HG03565 (cell line): ENCODE measurements around the gene TNK2.

Source experiments
- ATAC-seq: cut with Tn5 transposase; IDR thresholded peaks from one replicate; pipeline ENCODE4 v1.9.1; 2021; ENCODE audit warnings: mild to moderate bottlenecking, moderate library complexity; ENCODE audit not compliant: unreplicated experiment

TNK2 gene

DNA sequence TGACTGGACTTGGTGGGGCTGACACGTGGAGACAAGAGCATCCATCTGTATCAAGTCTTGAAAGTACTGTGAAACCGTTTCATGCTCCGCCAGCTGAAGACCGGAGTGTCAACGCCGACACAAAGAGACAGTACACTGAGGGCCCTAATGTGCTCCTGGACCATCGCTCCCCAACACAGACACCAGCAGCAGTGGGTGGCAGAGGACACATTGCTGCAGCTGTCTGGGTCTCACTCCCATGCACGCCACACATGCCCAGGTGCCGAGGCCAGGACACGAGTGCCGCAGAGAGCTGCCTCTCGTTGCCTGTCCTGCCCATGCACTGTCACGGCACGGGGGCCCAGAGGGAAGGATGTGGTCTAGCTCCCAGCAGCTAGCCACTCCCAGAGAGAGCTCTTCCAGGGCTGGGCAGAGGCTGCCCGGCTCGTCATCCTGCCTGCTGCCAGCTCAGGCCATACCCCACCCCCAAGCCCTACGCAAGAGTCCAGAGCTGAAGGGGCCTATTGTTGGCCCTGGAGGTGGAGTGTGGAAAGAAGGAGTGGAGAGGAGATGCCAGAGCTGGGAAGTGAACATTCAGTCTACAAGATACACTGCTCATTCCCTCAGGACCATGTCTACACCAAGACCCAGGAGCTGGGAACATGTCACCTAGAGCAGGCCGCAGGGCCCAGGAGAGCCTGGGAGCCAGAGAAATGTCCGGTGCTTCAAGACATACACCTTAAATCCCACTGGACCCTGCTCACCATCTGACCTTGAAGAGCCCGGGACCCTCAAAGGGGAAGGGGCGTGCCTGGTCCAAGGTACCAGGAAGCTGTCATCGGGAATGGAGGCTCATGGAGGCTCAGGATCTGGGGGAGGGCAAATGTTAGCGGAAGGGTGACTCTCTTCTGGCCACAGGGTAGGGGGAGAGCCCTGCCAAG lies 7.7 kb downstream of the TNK2 start:
- peak; percentile 40 for ATAC-seq

DNA sequence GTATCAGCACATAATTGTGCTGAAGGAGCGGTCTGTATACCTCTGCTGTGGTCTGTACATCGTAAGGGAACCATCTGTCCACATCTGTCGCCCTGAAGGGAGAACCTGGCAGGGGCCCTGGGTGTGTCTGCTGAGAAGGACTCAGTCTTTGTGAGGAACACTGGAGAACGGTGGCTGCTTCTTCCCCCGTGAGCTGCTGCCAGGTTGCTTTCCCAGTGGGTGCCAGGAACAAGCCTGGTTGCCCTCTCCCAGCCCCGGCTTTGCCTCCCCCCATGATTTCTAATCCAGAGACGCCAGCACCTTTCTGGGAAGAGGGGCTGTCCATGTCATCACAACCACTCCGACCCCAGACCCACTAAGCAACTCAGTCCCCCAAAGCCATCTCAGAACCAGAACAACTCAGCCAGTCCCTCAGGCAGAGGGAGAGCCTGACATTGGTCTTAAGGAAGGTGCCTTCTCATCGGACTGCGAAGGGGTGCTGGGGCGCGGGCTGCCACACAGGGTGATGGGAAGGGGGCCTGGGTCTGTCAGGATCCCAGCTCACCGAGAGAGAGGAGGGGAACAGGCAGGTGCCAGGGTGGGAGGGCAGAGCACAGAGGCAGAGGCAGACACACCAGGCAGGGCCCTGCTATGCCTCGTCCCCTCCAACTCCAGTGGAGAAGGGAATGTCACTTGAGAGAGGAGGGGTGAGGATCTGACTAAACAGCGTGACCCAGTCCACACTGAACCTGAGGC lies 8.5 kb downstream of the TNK2 start:
- ATAC-seq = no peak

DNA sequence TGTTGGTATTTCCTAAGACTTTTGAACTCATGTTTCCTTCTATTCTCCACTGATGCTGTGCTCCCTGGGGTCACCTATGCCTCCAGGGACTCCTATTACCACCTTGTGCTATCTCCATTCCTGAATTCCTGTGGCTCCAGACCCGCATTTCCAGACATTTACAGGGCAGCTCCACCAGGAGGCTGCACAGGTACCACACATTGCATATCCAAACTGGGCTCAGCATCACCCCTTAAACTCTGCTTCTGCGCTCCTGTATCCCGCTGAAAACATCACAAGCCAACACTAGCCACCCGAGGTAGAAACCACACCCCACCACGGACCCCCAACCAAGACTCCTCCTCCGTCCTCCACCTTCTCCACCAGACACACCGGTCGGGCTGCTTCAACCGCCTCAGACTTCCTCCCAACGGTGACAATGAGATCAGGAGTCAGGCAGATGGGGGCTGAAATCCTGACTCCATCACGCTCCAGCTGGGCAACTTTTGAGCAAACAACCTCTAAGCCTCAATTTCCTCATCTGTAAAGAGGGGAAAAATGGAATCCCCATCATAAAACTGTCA lies 10.4 kb downstream of the TNK2 start:
- ATAC-seq = no peak

DNA sequence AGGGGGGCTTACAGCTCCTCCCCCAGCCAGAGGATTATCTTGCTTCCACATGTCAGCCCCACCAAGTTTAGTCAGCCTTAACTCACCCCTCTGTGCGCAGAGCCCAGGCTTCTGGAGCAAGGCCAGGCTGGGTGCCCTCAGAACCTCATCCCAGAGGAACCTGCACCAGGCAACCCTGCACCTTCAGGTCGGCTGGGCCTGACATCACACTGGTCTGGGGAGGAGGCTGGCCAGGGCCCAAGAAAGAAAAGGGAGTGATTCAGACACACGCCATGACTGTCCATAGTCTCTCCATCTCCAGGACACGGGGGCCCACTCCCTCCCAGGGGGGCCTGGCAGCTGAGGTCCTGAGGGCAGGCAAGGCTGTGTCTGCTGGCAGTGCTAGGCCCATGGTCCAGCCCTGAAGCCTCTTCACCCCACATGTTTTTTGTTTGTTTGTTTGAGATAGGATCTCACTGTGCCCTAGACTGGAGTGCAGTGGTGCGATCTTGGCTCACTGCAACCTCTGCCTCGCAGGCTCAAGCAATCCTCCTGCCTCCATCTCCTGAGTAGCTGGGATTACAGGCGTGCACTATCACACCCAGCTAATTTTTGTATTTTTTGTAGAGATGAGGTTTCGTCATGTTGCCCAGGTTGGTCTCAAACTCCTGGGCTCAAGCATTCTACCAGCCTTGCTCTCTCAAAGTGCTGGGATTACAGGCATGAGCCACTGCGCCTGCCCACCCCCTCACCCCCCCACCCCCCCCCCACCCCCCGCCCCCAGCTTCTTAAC lies 11.1 kb downstream of the TNK2 start:
- ATAC-seq = no peak

DNA sequence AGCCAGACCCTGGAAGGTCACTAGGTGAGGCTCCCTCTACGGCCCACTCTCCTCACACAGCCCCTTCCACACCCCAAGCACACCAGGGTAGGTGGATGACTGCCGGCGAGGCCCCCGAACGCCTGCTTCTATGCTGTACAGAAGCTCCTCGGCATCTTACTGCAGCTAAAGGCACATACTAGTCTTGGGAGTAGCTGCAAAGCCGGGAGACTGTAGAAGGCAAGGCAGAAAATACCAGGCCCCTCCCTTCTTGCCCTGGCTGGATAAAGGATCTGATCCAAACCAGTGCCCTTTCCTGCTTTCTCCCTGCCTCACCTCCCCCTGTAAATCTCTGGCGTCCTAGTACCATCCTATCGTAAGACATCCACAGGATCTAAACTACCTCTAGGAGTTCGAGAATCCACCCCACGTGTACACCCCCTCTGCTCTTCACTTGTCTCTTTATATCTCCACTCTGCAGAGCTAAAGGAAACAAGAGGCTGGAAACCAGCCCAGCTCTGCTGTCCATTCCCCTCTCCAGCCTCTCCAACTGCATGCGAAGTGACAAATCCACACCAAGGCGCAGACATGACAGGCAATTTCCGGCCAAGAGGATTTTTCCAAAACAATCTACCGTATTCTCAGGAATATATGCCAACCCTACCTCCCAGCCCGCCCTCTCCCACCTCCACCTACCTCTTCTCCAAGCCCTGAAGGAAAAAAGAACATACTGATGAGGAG lies 11.8 kb downstream of the TNK2 start:
- no peak for ATAC-seq

DNA sequence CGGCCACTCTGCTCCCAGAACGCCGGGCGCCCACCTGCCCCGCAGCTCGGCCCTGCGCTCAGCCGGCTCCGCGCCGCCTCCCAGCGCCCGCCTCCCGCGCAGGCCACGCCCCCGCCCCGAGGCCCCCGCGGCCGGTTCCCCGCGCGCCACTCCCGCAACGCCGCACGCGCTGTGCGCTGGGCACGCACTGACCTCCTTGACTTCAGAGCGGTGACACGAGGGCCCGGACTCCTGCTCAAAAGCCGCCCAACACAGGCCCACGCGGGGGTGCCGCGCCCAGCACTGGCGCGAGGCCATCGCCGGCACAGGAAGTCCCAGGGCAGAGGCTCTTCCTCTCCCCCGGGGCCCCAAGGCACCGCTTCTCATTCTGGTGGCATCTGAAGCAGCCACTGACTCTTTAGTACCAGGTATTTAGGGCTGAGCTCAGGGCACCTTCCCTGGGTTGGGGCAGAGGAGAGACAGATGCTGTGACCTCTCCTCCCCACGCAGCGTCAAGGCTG lies 12.4 kb downstream of the TNK2 start:
- ATAC-seq = peak; percentile 27

DNA sequence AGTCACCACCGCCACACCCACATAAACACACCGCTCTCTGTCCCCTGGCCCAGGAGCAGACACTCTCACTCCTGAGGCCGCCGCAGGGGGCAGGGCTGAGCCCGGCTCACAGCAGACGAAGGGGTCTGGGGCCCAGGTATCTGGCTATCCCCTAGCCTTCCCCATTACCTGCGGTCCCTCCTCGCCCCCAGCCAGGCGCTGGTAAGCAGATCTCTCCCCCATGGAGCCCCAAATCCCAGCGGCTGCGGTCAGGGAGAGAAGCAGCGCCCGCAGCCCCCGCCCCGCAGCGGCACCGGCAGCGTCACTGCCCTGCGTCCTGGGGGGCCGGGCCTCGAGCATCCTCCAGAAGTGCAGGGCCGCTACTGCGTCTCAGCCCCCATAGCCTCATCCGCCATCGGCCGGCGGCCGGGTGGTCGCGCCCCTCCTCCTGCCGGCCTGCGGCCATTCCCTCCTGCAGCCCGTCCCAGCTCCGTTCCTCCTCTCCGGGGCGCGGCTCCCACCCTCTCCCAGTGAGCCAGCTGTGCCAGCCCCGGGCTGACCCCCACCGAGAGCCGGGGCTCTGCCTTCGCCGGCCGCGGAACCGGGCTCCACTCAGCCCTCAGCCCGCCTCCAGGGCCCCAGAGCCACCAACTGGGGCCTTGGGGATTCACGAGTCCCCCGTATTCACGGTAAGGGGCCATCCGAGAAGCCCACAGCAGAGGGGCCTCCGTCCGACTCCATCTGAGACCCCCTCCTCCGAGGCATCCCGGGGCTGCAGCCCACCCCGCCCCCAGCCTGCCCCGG lies 13.1 kb downstream of the TNK2 start:
- ATAC-seq = peak; percentile 49

DNA sequence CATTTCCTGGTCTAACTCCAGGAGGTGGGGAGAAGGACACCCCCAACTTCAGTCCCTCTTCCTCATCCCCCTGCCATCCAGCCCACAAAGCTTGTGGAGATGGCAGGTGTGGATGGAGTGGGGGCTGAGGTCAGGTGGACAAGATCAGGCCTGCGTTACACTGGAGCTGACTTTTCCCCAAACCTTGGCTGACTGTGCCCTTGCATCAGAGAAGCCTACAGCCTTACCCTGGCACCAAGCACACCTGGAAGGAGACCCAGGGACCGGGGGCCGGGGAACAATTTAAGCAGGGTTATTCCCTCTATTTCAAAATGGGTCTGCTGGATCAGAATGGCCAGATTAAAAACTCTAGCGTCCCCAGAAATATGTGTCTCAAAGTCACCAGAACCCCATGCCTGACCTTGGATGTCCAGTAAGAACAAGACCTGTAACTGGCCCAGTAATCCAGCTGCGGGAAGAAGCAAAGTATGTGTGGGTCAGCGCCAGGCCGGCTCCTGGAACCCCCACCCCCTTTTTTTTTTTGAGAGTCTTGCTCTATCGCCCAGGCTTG lies 14.4 kb downstream of the TNK2 start:
- ATAC-seq = no peak

DNA sequence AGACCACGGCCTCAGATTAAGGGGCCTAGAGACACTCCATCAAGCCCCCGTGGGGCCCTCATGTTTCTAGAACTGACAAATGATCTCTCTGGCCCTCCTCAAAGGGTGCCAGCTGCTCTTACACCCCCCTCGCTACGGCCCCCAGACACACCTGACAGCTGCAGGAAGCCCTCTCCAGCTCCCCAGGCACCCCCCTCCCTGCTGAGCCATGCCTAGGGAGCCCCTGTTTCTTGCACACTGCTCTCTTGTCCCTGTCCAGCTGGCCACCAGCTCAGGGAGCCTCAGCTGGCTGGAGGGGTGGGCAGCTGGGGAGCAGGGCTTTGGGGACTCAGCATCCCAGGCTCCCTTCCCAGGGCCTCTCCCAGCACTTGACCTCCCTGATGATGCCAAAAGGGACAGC lies 14.8 kb downstream of the TNK2 start:
- ATAC-seq = no peak

DNA sequence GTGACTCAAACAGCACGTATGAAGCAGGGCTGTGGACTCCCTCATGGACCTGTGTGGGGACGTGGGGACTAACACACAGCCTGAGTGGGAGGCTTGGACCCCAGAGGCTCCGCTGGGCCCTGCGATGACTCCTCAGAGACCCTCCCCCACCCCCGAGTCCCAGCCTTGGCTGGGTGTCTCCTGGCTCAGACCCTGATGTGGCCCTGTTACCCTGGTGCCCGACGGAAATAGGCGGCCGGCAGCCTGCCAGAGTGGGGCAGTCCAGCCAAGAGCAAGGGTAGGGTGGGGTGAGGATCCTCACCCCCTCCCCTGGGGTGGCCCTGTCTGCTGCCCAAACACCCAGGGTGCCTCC lies 15.3 kb downstream of the TNK2 start:
- ATAC-seq = no peak

DNA sequence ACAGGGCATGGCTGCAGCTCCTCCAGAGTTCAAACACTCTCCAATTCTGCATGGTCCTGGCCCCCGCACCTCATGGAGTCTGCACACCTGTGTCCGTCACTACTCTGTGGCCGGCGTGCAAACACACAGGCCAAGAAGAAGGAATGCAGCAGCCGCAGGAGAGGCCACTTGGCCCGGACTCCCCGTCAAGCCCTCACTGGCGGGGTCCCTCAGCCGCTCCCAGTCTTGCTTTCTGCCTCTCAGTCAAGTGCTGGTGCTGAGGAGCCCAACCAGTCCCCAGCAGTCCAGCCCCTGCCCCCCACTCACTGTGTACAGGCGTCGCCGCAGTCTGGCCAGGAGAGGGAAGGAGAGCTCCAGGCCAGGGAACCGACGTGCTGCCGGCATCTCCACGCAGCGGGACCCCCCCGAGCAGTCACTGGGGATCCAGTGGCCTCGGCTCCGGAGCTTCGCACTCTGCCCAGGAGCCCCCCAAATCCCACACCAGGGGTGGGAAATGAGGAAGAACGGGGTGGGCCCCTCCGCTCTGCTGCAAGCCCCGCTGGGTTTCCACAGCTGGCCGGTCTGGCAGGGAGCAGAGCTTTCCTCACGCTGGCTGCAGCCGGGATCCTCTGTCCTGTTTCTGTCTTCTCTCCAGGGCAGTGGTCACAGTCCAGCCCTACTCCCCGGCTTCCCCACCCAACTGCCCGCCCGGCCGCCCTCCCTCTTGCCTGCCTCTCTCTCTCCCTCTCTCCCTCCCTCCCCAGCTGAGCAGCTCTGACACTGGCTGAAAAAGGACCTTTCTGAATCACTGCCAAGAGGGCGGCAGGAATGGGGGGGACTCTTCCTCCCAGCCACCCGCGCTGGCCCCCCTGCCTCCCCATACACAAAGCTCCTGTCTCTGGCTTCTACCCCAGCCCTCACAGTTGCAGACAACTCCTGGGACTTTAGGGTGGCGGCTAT lies 16.0 kb downstream of the TNK2 start:
- no peak for ATAC-seq

DNA sequence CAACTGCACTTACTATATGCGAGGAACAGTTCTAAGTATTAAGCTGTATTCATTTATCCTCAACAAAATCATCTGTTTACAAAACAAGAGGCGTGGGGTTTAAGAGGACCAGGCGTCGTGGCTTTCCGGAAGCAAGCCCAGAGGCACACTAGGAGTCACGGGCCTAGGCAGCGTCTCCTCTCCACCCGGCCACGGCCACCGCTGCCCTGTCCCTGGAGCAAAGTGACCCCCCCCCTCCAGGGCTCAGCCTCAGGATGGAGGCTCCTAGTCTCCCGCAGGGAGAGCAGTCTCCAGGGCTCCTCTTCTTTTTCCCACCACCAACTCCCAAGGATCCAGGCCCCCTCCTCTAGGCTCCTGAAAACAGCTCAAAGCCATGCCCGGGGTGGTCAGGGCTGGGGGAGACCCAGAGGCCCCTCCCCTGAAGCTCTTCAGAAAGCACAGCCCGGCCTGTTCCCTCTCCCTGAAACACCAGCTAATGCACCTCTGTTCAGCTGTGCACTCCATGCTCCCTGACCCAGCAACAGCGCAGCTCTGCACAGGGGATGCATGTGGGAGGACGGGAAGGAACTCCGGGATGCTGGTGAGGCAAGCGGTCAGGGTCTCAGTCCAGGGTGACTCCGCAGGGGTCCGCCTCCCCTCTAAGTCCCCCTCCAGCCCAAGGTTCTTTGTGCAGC lies 16.8 kb downstream of the TNK2 start:
- ATAC-seq = no peak

DNA sequence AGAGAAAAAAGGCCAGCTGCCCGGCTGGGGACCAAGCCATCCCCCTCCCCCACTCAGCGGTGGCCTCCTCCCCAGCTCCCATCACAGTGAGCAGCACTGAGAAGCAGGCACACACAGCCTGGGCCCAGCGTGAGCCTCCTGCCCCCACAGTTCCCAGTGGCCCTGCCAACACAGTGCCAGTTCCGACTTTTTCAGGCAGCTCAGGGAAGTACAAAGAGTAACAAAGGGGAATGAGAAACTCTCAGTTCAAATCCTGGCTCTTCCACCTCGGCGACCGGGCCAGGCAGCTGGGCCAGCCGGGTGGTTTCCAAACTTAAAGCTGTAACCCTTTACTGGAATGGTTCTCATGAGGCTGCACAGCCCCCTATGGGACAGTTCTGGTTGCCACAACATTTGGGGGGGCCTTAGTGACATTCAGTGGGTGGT lies 18.5 kb downstream of the TNK2 start:
- ATAC-seq = no peak

DNA sequence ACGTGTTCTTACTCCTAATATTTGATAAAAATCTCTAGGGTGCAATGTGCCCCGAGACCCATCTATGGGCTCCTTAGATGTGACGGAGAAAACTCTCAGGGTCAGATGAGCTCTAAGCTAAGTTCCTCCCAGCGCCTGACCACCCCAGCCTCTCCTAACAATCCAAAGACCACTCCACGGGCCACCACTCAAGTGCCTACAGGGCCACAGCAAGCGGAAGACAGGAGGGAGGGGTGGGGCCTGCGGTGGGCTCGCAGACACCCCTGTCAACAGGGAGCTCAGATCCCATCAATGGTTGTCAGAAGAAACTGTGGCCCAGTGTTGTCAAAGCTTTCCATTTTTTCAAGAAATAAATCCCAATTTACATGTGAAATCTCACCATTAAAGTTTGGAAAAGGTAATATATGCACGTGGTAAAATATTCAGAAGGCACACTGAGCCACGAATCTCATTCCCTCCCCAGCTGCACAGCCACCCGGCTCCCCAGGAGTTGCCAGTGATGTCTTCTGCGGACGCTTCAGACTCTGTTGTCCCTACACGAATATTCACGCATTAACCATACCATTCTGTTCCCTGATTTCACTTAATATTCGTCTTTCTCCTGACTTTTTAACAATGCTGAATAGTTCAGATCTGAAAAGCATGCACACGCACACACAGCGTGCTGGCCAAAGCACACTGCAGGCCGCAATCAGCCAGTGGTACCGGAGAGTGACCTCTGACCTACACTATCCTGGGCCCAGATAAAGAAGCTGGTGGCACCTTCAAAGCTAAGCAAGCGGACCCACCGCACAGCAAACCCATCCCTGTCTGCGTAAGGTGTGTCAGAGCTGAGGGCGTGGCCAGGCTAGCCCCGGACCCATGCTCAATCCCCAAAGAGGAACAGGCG lies 19.1 kb downstream of the TNK2 start:
- ATAC-seq = no peak

DNA sequence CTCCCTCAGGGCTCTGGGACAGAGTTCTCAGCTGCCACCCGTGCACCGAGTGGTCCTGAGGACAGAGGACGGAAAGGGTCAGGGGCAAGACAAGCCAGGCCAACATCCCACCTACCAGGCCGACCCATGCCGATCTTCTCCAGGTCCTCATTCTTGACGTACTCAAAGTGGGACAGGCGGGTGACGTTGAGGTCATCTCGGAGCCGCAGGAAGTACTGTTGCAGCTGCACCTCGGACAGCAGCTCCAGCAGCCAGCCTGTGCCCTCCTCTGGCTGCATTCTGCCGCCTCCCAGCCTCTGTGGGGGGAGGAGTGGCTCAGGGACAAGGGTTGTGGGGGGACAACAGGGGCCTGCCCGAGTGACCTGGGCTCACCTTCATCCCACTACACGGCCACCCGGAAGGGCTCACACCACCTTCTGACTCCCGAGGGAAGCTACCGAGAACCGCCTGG lies 20.0 kb downstream of the TNK2 start:
- no peak for ATAC-seq

DNA sequence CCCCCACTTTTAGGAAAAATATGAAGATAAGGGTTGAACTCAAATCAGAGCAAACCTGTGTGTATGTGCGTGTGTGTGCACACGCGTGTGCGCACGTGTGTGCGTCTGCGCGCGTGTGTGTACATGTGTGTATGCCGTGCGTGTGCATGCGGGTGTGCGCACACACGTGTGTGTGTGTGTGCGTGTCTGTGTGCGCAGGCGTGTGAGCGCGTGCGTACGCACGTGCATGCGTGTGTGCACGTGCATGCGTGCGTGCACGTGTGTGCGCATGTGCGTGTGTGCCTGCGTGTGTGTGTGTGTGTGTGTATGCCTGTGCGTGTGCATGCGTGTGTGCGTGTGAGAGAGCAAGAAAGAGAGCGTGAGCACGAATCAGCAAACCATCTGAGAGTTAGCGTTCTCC lies 20.7 kb downstream of the TNK2 start:
- ATAC-seq = no peak
